Liver (tissue), 9 donors: ENCODE measurements around the gene RBM5. TPM values are rescaled to one million over a fixed set of nuclear protein-coding genes. Genes with fewer than 3 reads are reported as not detected.

Source experiments
- DNase-seq: peaks from one replicate; pipeline ENCODE4 v3.0.0-alpha.2; 2017; ENCODE audit warnings: low spot score
- H3K27ac ChIP-seq, 2 donors: one replicate each; pipeline ENCODE4 v1.7.0; 2013; ENCODE audit warnings: inconsistent platforms in 2 of 2, low read length in 2 of 2, control low read depth in 1 of 2, low read depth in 1 of 2, mild to moderate bottlenecking in 1 of 2
- H3K27me3 ChIP-seq, 4 donors: one replicate each; pipeline versions ENCODE4 v1.6.1 to v1.7.0; 2013; ENCODE audit warnings: low read length in 3 of 4, inconsistent platforms in 1 of 4, mild to moderate bottlenecking in 1 of 4, moderate library complexity in 1 of 4; ENCODE audit not compliant: control insufficient read depth in 4 of 4, insufficient read depth in 4 of 4
- H3K36me3 ChIP-seq, 4 donors: one replicate each; pipeline versions ENCODE4 v1.6.1 to v1.7.0; 2013; ENCODE audit warnings: low read length in 3 of 4, mild to moderate bottlenecking in 3 of 4, low read depth in 1 of 4, moderate library complexity in 1 of 4; ENCODE audit not compliant: control insufficient read depth in 4 of 4, insufficient read depth in 3 of 4
- H3K4me1 ChIP-seq, 4 donors: one replicate each; pipeline versions ENCODE4 v1.6.1 to v1.7.0; 2013; ENCODE audit warnings: low read length in 3 of 4, mild to moderate bottlenecking in 3 of 4, moderate library complexity in 1 of 4; ENCODE audit not compliant: control insufficient read depth in 4 of 4, insufficient read depth in 4 of 4
- H3K4me3 ChIP-seq, 3 donors: one replicate each; pipeline versions ENCODE4 v1.6.1 to v1.7.0; 2013; ENCODE audit warnings: low read length in 3 of 3, control low read depth in 1 of 3, low read depth in 1 of 3, mild to moderate bottlenecking in 1 of 3
- H3K9ac ChIP-seq, 2 donors: one replicate each; pipeline ENCODE4 v1.7.0; 2013; ENCODE audit warnings: low read length in 2 of 2, mild to moderate bottlenecking in 2 of 2, moderate library complexity in 2 of 2, control low read depth in 1 of 2, low read depth in 1 of 2
- H3K9me3 ChIP-seq, 4 donors: one replicate each; pipeline versions ENCODE4 v1.6.1 to v1.7.0; 2013; ENCODE audit warnings: low read length in 3 of 4; ENCODE audit not compliant: control insufficient read depth in 4 of 4
- EGR1 ChIP-seq, 2 donors: IDR thresholded peaks; 2 replicates each; pipeline ENCODE4 v1.6.1; 2016 to 2018; ENCODE audit warnings: antibody characterized with exemption in 2 of 2, low read depth in 2 of 2
- FOXA1 ChIP-seq: IDR thresholded peaks from 2 replicates; pipeline ENCODE4 v1.6.1; 2016; ENCODE audit warnings: antibody characterized with exemption
- FOXA2 ChIP-seq: IDR thresholded peaks from 2 replicates; pipeline ENCODE4 v1.6.1; 2016; ENCODE audit warnings: antibody characterized with exemption
- GABPA ChIP-seq, 2 donors: IDR thresholded peaks in 1 of 2; conservative IDR thresholded peaks in 1 of 2; 2 replicates each; pipeline ENCODE4 v1.6.1; 2016; ENCODE audit warnings: antibody characterized with exemption in 2 of 2, mild to moderate bottlenecking in 1 of 2, moderate library complexity in 1 of 2
- HNF4A ChIP-seq, 2 donors: conservative IDR thresholded peaks; 2 replicates each; pipeline ENCODE4 v1.6.1; 2016; ENCODE audit warnings: antibody characterized with exemption in 2 of 2, mild to moderate bottlenecking in 2 of 2
- HNF4G ChIP-seq: IDR thresholded peaks from 2 replicates; pipeline ENCODE4 v1.6.1; 2016; ENCODE audit warnings: antibody characterized with exemption
- JUND ChIP-seq, 2 donors: IDR thresholded peaks; 2 replicates each; pipeline ENCODE4 v1.6.1; 2016; ENCODE audit warnings: antibody characterized with exemption in 2 of 2
- NR2F2 ChIP-seq: IDR thresholded peaks from 2 replicates; pipeline ENCODE4 v1.6.1; 2016; ENCODE audit warnings: antibody characterized with exemption
- RAD21 ChIP-seq, 2 donors: IDR thresholded peaks; 2 replicates each; pipeline ENCODE4 v1.6.1; 2016; ENCODE audit warnings: antibody characterized with exemption in 2 of 2, mild to moderate bottlenecking in 2 of 2
- RXRA ChIP-seq, 2 donors: IDR thresholded peaks; 2 replicates each; pipeline ENCODE4 v1.6.1; 2017 to 2018; ENCODE audit warnings: antibody characterized with exemption in 2 of 2, mild to moderate bottlenecking in 1 of 2
- SP1 ChIP-seq: IDR thresholded peaks from 2 replicates; pipeline ENCODE4 v1.6.1; 2018; ENCODE audit warnings: antibody characterized with exemption, mild to moderate bottlenecking
- TAF1 ChIP-seq: conservative IDR thresholded peaks from 2 replicates; pipeline ENCODE4 v1.6.1; 2016; ENCODE audit warnings: antibody characterized with exemption, mild to moderate bottlenecking
- YY1 ChIP-seq: IDR thresholded peaks from 2 replicates; pipeline ENCODE4 v1.6.1; 2016; ENCODE audit warnings: antibody characterized with exemption, mild to moderate bottlenecking
- whole genome bisulfite sequencing: extraction: QIAGEN DNeasy Blood & Tissue Kit; methylation state at CpG from one replicate; pipeline ENCODE4 v1.1.7; 2013; 5-methylcytosine and 5-hydroxymethylcytosine counted together
- polyA plus RNA-seq, 2 donors: library from polyadenylated mRNA; stranded (reverse) in 1 of 2; unstranded in 1 of 2; fragments of 200-250 nt in 1 of 2; fragments of >200 nt in 1 of 2; fragmentation: Nextera tagmentation in 1 of 2; extraction: Ambion mirVana in 1 of 2; gene quantifications; one replicate each; pipeline versions ENCODE4 v1.2.1 to v1.2.3, GENCODE V29; 2013 to 2015
- total RNA-seq, 2 donors: library from RNA; depleted of rRNA; stranded (reverse); fragments of >200 nt; gene quantifications; one replicate each; pipeline ENCODE4 v1.2.3, GENCODE V29; 2014
- TF ChIP-seq, protein P1 (sequence below): fragments of 150-350 bp; IDR thresholded peaks from 2 replicates; pipeline ENCODE4 v1.5.1; 2017; ENCODE audit warnings: improper control_type of control experiment, low read depth, low read length; ENCODE audit not compliant: missing input control
- TF ChIP-seq, protein P2 (sequence below): IDR thresholded peaks from 2 replicates; pipeline ENCODE4 v1.6.1; 2016; ENCODE audit warnings: antibody characterized with exemption
- TF ChIP-seq, protein P3 (sequence below): IDR thresholded peaks from 2 replicates; pipeline ENCODE4 v1.6.1; 2016; ENCODE audit warnings: antibody characterized with exemption
- TF ChIP-seq, protein P4 (sequence below): IDR thresholded peaks from 2 replicates; pipeline ENCODE4 v1.6.1; 2016; ENCODE audit warnings: antibody characterized with exemption, mild to moderate bottlenecking
- TF ChIP-seq, protein P5 (sequence below): IDR thresholded peaks from 2 replicates; pipeline ENCODE4 v1.6.1; 2016; ENCODE audit warnings: antibody characterized with exemption
- donor health status: healthy.
- donor health status: healthy.
- donor health status: healthy.
- donor health status: healthy.
- donor health status: healthy.

RBM5 gene
- total and polyA plus RNA-seq, 4 donors, result 21.2 to 142 (median 64.3) TPM

DNA sequence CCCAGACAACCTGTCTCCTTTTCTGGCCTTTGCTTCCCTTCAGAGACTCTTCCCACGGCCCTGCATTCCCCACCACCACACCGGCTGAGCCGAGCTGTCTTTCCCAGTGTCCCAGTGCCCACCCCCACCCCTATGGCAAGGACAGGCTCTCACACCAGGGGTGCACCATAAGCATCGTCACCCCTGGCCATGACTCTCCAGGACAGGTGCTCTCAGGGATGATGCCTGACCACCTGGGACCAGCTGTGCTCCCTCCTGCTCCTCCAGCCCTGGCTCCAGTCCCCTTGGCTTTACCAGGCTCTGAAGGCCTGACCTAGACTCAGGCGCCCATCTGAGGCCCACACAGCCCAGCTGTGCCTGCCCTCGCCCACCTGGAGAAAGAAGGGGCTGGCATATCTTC is 48.8 kb downstream of the RBM5 start:
- TF ChIP-seq, protein P1, sequence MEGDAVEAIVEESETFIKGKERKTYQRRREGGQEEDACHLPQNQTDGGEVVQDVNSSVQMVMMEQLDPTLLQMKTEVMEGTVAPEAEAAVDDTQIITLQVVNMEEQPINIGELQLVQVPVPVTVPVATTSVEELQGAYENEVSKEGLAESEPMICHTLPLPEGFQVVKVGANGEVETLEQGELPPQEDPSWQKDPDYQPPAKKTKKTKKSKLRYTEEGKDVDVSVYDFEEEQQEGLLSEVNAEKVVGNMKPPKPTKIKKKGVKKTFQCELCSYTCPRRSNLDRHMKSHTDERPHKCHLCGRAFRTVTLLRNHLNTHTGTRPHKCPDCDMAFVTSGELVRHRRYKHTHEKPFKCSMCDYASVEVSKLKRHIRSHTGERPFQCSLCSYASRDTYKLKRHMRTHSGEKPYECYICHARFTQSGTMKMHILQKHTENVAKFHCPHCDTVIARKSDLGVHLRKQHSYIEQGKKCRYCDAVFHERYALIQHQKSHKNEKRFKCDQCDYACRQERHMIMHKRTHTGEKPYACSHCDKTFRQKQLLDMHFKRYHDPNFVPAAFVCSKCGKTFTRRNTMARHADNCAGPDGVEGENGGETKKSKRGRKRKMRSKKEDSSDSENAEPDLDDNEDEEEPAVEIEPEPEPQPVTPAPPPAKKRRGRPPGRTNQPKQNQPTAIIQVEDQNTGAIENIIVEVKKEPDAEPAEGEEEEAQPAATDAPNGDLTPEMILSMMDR, result no peak
- no peak for TF ChIP-seq NR2F2
- TF ChIP-seq TAF1, result no peak
- TF ChIP-seq, protein P2, sequence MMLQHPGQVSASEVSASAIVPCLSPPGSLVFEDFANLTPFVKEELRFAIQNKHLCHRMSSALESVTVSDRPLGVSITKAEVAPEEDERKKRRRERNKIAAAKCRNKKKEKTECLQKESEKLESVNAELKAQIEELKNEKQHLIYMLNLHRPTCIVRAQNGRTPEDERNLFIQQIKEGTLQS, result no peak
- TF ChIP-seq GABPA (IDR thresholded peaks at IDR 0.05 in 1 of 2, conservative IDR thresholded peaks at IDR 0.05 in 1 of 2), result no peak
- TF ChIP-seq JUND (IDR thresholded peaks at IDR 0.05), result no peak
- TF ChIP-seq, protein P3, sequence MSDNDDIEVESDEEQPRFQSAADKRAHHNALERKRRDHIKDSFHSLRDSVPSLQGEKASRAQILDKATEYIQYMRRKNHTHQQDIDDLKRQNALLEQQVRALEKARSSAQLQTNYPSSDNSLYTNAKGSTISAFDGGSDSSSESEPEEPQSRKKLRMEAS, result no peak
- TF ChIP-seq SP1, result no peak
- TF ChIP-seq, protein P4, sequence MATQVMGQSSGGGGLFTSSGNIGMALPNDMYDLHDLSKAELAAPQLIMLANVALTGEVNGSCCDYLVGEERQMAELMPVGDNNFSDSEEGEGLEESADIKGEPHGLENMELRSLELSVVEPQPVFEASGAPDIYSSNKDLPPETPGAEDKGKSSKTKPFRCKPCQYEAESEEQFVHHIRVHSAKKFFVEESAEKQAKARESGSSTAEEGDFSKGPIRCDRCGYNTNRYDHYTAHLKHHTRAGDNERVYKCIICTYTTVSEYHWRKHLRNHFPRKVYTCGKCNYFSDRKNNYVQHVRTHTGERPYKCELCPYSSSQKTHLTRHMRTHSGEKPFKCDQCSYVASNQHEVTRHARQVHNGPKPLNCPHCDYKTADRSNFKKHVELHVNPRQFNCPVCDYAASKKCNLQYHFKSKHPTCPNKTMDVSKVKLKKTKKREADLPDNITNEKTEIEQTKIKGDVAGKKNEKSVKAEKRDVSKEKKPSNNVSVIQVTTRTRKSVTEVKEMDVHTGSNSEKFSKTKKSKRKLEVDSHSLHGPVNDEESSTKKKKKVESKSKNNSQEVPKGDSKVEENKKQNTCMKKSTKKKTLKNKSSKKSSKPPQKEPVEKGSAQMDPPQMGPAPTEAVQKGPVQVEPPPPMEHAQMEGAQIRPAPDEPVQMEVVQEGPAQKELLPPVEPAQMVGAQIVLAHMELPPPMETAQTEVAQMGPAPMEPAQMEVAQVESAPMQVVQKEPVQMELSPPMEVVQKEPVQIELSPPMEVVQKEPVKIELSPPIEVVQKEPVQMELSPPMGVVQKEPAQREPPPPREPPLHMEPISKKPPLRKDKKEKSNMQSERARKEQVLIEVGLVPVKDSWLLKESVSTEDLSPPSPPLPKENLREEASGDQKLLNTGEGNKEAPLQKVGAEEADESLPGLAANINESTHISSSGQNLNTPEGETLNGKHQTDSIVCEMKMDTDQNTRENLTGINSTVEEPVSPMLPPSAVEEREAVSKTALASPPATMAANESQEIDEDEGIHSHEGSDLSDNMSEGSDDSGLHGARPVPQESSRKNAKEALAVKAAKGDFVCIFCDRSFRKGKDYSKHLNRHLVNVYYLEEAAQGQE, result no peak
- TF ChIP-seq FOXA2, result no peak
- no peak for TF ChIP-seq YY1
- TF ChIP-seq, protein P5, sequence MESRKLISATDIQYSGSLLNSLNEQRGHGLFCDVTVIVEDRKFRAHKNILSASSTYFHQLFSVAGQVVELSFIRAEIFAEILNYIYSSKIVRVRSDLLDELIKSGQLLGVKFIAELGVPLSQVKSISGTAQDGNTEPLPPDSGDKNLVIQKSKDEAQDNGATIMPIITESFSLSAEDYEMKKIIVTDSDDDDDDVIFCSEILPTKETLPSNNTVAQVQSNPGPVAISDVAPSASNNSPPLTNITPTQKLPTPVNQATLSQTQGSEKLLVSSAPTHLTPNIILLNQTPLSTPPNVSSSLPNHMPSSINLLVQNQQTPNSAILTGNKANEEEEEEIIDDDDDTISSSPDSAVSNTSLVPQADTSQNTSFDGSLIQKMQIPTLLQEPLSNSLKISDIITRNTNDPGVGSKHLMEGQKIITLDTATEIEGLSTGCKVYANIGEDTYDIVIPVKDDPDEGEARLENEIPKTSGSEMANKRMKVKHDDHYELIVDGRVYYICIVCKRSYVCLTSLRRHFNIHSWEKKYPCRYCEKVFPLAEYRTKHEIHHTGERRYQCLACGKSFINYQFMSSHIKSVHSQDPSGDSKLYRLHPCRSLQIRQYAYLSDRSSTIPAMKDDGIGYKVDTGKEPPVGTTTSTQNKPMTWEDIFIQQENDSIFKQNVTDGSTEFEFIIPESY, result no peak
- TF ChIP-seq RXRA (IDR thresholded peaks at IDR 0.05), result no peak
- no peak for TF ChIP-seq FOXA1
- no peak for TF ChIP-seq EGR1 (IDR thresholded peaks at IDR 0.05; ENCODE audit: low read depth in 2 of 2)
- no peak for TF ChIP-seq HNF4G
- TF ChIP-seq RAD21 (IDR thresholded peaks at IDR 0.05), result no peak
- TF ChIP-seq HNF4A (conservative IDR thresholded peaks at IDR 0.05), result no peak
- WGBS, result 93% methylated on average over 6 of the region's 6 CpGs

More for the DNA sequence above, 48.8 kb downstream of the RBM5 start:
- Histone ChIP-seq H3K27me3 (no peaks in the 10 kb centered on the region), H3K9ac (no peak overlapping the region), H3K27ac (no peak overlapping the region), H3K4me1 (no peaks in the 10 kb centered on the region), H3K36me3 (no peaks in the 10 kb centered on the region), H3K4me3 (no peak overlapping the region), H3K9me3 (no peaks in the 10 kb centered on the region)
- DNase-seq, result no peak
